HEK293 (cell line): ENCODE results near the gene IRAK3.

ENCODE experiments used
- CTCF ChIA-PET: fragments of 350-600 bp; formaldehyde crosslinking; extraction: SDS; loops from one replicate; lab custom pipeline; 2021; ENCODE audit warnings: antibody characterized with exemption; lab: Yijun Ruan, JAX
- POLR2A ChIA-PET: fragments of 300-600 bp; formaldehyde crosslinking; extraction: SDS; loops from one replicate; lab custom pipeline; 2020; ENCODE audit warnings: antibody characterized with exemption, inconsistent platforms; lab: Yijun Ruan, JAX
- H3K27ac ChIP-seq: fragments of 200-500 bp; sonication (Bioruptor generic); 2 replicates; pipeline ENCODE4 v1.5.1; 2014; ENCODE audit warnings: low read depth, low read length, control low read depth, inconsistent platforms; ENCODE audit errors: extremely low read depth
- H3K36me3 ChIP-seq, 2 experiments: fragments of 200-500 bp in 1 of 2; sonication (Bioruptor generic) in 1 of 2; 1 replicate in 1 of 2; 2 replicates in 1 of 2; pipeline ENCODE4 v1.5.1; 2014 to 2017; ENCODE audit warnings: inconsistent platforms in 2 of 2, low read length in 2 of 2; ENCODE audit not compliant: control insufficient read depth in 2 of 2, insufficient read depth in 1 of 2
- H3K4me1 ChIP-seq: fragments of 200-500 bp; sonication (Bioruptor generic); 2 replicates; pipeline ENCODE4 v1.5.1; 2014; ENCODE audit warnings: mild to moderate bottlenecking, low read length, inconsistent platforms; ENCODE audit not compliant: control insufficient read depth, insufficient read depth
- H3K4me3 ChIP-seq: 2 replicates; pipeline ENCODE4 v1.5.1; 2011; ENCODE audit warnings: low read depth, mild to moderate bottlenecking, control low read depth, low read length, moderate library complexity
- H3K9me3 ChIP-seq: fragments of 200-500 bp; sonication (Bioruptor generic); 2 replicates; pipeline ENCODE4 v1.5.1; 2014; ENCODE audit warnings: low read depth, low read length, inconsistent platforms; ENCODE audit not compliant: control insufficient read depth, insufficient read depth
- GFI1B ChIP-seq: fragments of 450-650 bp; formaldehyde crosslinking; IDR thresholded peaks from 2 replicates; pipeline ENCODE4 v1.5.1; 2016; ENCODE audit warnings: missing biosample characterization, missing genetic modification characterization
- HOXA7 ChIP-seq: sonication (generic); formaldehyde crosslinking; IDR thresholded peaks from 2 replicates; pipeline ENCODE4 v1.8.1; 2022; ENCODE audit warnings: missing genetic modification reagents, borderline replicate concordance
- KLF1 ChIP-seq: fragments of 450-650 bp; formaldehyde crosslinking; IDR thresholded peaks from 2 replicates; pipeline ENCODE4 v1.5.1; 2016; ENCODE audit warnings: missing biosample characterization, missing genetic modification characterization
- SALL2 ChIP-seq: fragments of 450-650 bp; formaldehyde crosslinking; IDR thresholded peaks from 2 replicates; pipeline ENCODE4 v1.5.0; 2017; ENCODE audit warnings: missing biosample characterization, mild to moderate bottlenecking, missing genetic modification characterization, borderline replicate concordance
- YY2 ChIP-seq: fragments of 450-650 bp; formaldehyde crosslinking; IDR thresholded peaks from 2 replicates; pipeline ENCODE4 v1.5.1; 2016; ENCODE audit warnings: missing biosample characterization, missing genetic modification characterization
- ZBTB21 ChIP-seq: fragments of 450-650 bp; formaldehyde crosslinking; IDR thresholded peaks from 2 replicates; pipeline ENCODE4 v1.5.1; 2017; ENCODE audit warnings: missing biosample characterization, missing genetic modification characterization
- ZNF132 ChIP-seq: fragments of 450-650 bp; formaldehyde crosslinking; IDR thresholded peaks from 2 replicates; pipeline ENCODE4 v1.5.1; 2017; ENCODE audit warnings: missing biosample characterization, missing genetic modification characterization, borderline replicate concordance
- ZNF138 ChIP-seq: fragments of 450-650 bp; formaldehyde crosslinking; IDR thresholded peaks from 2 replicates; pipeline ENCODE4 v1.5.1; 2016; ENCODE audit warnings: missing biosample characterization, missing genetic modification characterization, borderline replicate concordance
- ZNF155 ChIP-seq: fragments of 450-650 bp; formaldehyde crosslinking; IDR thresholded peaks from 2 replicates; pipeline ENCODE4 v1.5.1; 2016; ENCODE audit warnings: missing biosample characterization, missing genetic modification characterization
- ZNF174 ChIP-seq: fragments of 450-650 bp; formaldehyde crosslinking; IDR thresholded peaks from 2 replicates; pipeline ENCODE4 v1.5.0; 2017; ENCODE audit warnings: missing biosample characterization, mild to moderate bottlenecking, missing genetic modification characterization
- ZNF292 ChIP-seq: fragments of 450-650 bp; formaldehyde crosslinking; IDR thresholded peaks from 2 replicates; pipeline ENCODE4 v1.5.1; 2016; ENCODE audit warnings: low read depth, missing biosample characterization, missing genetic modification characterization, borderline replicate concordance
- ZNF341 ChIP-seq: fragments of 450-650 bp; formaldehyde crosslinking; IDR thresholded peaks from 2 replicates; pipeline ENCODE4; 2016; ENCODE audit warnings: low read depth, missing biosample characterization, missing genetic modification characterization
- ZNF510 ChIP-seq: fragments of 450-650 bp; formaldehyde crosslinking; IDR thresholded peaks from 2 replicates; pipeline ENCODE4 v1.5.1; 2018; ENCODE audit warnings: mild to moderate bottlenecking, missing genetic modification characterization, missing biosample characterization; ENCODE audit not compliant: insufficient replicate concordance
- ZNF514 ChIP-seq: fragments of 450-650 bp; formaldehyde crosslinking; IDR thresholded peaks from 2 replicates; pipeline ENCODE4 v1.5.1; 2016; ENCODE audit warnings: missing biosample characterization, missing genetic modification characterization
- ZNF549 ChIP-seq: fragments of 450-650 bp; IDR thresholded peaks from 2 replicates; pipeline ENCODE4 v1.5.1; 2018; ENCODE audit warnings: missing biosample characterization, missing genetic modification characterization, mild to moderate bottlenecking, inconsistent platforms, moderate library complexity
- ZNF626 ChIP-seq: fragments of 450-650 bp; sonication (Bioruptor Pico); formaldehyde crosslinking; IDR thresholded peaks from 2 replicates; pipeline ENCODE4 v1.5.1; 2018; ENCODE audit warnings: missing biosample characterization, missing genetic modification characterization, inconsistent platforms
- ZNF658 ChIP-seq: fragments of 450-650 bp; formaldehyde crosslinking; IDR thresholded peaks from 2 replicates; pipeline ENCODE4; 2016; ENCODE audit warnings: missing biosample characterization, missing genetic modification characterization
- ZNF830 ChIP-seq: fragments of 450-650 bp; IDR thresholded peaks from 2 replicates; pipeline ENCODE4 v1.5.0; 2018; ENCODE audit warnings: missing biosample characterization, missing genetic modification characterization, low read depth, mild to moderate bottlenecking, moderate library complexity
- ZSCAN30 ChIP-seq: fragments of 450-650 bp; IDR thresholded peaks from 2 replicates; pipeline ENCODE4 v1.5.1; 2018; ENCODE audit warnings: missing biosample characterization, mild to moderate bottlenecking, missing genetic modification characterization, moderate library complexity
- ZXDB ChIP-seq: fragments of 450-650 bp; formaldehyde crosslinking; IDR thresholded peaks from 2 replicates; pipeline ENCODE4 v1.5.1; 2016; ENCODE audit warnings: missing biosample characterization, missing genetic modification characterization
- TF ChIP-seq, protein P1 (sequence below): fragments of 450-650 bp; IDR thresholded peaks from 2 replicates; pipeline ENCODE4 v1.5.1; 2018; ENCODE audit warnings: missing biosample characterization, mild to moderate bottlenecking, missing genetic modification characterization
- TF ChIP-seq, protein P2 (sequence below): fragments of 450-650 bp; formaldehyde crosslinking; conservative IDR thresholded peaks from 2 replicates; pipeline ENCODE4 v1.5.1; 2016; ENCODE audit warnings: low read depth, missing biosample characterization, missing genetic modification characterization
- TF ChIP-seq, protein P3 (sequence below): sonication (generic); formaldehyde crosslinking; IDR thresholded peaks from 2 replicates; pipeline ENCODE4 v1.8.1; 2022; ENCODE audit warnings: mild to moderate bottlenecking, moderate library complexity, missing genetic modification reagents
- TF ChIP-seq, protein P4 (sequence below): fragments of 450-650 bp; formaldehyde crosslinking; IDR thresholded peaks from 2 replicates; pipeline ENCODE4 v1.5.1; 2016; ENCODE audit warnings: missing biosample characterization, missing genetic modification characterization

Gene IRAK3

DNA sequence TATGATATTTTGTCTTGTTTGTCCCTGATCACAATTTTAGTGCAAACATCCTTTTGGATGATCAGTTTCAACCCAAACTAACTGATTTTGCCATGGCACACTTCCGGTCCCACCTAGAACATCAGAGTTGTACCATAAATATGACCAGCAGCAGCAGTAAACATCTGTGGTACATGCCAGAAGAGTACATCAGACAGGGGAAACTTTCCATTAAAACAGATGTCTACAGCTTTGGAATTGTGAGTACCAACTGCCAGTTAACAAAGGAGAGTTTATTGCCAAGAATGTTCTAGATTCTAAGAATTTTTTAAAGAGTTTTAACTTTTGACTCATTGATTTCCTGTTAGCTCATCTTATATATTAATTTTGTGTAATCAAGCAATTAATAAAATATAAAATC lies 55.4 kb downstream of the IRAK3 start:
- TF ChIP-seq ZNF830 (tag by site-specific recombination) (no peak), ZNF132 (tag by site-specific recombination) (no peak), ZNF510 (tag by site-specific recombination) (no peak), ZBTB21 (no peak), GFI1B (no peak), KLF1 (tag by site-specific recombination) (no peak), ZNF549 (tag by site-specific recombination) (no peak), ZNF658 (no peak), ZNF341 (no peak), ZNF626 (no peak), ZSCAN30 (tag by site-specific recombination) (no peak), ZNF155 (tag by site-specific recombination) (no peak), ZNF138 (tag by site-specific recombination) (no peak), SALL2 (tag by site-specific recombination) (no peak), ZXDB (tag by site-specific recombination) (no peak)
- TF ChIP-seq, protein P1, sequence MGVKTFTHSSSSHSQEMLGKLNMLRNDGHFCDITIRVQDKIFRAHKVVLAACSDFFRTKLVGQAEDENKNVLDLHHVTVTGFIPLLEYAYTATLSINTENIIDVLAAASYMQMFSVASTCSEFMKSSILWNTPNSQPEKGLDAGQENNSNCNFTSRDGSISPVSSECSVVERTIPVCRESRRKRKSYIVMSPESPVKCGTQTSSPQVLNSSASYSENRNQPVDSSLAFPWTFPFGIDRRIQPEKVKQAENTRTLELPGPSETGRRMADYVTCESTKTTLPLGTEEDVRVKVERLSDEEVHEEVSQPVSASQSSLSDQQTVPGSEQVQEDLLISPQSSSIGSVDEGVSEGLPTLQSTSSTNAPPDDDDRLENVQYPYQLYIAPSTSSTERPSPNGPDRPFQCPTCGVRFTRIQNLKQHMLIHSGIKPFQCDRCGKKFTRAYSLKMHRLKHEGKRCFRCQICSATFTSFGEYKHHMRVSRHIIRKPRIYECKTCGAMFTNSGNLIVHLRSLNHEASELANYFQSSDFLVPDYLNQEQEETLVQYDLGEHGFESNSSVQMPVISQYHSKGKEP (tag by site-specific recombination), result no peak
- TF ChIP-seq, protein P2, sequence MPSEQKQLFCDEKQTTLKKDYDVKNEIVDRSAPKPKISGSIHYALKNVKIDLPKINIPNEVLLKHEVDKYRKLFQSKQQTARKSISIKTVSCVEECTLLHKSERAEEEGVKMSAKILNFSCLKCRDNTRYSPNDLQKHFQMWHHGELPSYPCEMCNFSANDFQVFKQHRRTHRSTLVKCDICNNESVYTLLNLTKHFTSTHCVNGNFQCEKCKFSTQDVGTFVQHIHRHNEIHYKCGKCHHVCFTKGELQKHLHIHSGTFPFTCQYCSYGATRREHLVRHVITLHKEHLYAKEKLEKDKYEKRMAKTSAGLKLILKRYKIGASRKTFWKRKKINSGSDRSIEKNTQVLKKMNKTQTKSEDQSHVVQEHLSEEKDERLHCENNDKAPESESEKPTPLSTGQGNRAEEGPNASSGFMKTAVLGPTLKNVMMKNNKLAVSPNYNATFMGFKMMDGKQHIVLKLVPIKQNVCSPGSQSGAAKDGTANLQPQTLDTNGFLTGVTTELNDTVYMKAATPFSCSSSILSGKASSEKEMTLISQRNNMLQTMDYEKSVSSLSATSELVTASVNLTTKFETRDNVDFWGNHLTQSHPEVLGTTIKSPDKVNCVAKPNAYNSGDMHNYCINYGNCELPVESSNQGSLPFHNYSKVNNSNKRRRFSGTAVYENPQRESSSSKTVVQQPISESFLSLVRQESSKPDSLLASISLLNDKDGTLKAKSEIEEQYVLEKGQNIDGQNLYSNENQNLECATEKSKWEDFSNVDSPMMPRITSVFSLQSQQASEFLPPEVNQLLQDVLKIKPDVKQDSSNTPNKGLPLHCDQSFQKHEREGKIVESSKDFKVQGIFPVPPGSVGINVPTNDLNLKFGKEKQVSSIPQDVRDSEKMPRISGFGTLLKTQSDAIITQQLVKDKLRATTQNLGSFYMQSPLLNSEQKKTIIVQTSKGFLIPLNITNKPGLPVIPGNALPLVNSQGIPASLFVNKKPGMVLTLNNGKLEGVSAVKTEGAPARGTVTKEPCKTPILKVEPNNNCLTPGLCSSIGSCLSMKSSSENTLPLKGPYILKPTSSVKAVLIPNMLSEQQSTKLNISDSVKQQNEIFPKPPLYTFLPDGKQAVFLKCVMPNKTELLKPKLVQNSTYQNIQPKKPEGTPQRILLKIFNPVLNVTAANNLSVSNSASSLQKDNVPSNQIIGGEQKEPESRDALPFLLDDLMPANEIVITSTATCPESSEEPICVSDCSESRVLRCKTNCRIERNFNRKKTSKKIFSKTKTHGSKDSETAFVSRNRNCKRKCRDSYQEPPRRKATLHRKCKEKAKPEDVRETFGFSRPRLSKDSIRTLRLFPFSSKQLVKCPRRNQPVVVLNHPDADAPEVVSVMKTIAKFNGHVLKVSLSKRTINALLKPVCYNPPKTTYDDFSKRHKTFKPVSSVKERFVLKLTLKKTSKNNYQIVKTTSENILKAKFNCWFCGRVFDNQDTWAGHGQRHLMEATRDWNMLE (tag by site-specific recombination), result no peak
- TF ChIP-seq, protein P3, sequence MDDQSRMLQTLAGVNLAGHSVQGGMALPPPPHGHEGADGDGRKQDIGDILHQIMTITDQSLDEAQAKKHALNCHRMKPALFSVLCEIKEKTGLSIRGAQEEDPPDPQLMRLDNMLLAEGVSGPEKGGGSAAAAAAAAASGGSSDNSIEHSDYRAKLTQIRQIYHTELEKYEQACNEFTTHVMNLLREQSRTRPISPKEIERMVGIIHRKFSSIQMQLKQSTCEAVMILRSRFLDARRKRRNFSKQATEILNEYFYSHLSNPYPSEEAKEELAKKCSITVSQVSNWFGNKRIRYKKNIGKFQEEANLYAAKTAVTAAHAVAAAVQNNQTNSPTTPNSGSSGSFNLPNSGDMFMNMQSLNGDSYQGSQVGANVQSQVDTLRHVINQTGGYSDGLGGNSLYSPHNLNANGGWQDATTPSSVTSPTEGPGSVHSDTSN (CRISPR knock-in tag), result no peak
- ChIA-PET POLR2A (no interaction called here), CTCF (interaction anchor here (0.5 kb wide), 1 partner anchor 109 kb away, joined by 3 read pairs; no protein-coding TSS in a partner anchor)
- H3K4me1 ChIP-seq, result no peaks in the 10 kb centered on the region
- H3K27ac ChIP-seq, result no peak overlapping the region
- no peaks in the 10 kb centered on the region for H3K9me3 ChIP-seq
- no peak overlapping the region for H3K4me3 ChIP-seq
- H3K36me3 ChIP-seq, result no peaks in the 10 kb centered on the region

DNA sequence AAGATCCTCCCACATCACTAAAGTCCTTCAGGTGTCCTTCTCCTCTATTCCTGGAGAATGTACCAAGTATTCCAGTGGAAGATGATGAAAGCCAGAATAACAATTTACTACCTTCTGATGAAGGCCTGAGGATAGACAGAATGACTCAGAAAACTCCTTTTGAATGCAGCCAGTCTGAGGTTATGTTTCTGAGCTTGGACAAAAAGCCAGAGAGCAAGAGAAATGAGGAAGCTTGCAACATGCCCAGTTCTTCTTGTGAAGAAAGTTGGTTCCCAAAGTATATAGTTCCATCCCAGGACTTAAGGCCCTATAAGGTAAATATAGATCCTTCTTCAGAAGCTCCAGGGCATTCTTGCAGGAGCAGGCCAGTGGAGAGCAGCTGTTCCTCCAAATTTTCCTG lies 58.7 kb downstream of the IRAK3 start:
- Histone ChIP-seq H3K27ac (no peak overlapping the region), H3K4me1 (no peaks in the 10 kb centered on the region), H3K36me3 (no peaks in the 10 kb centered on the region), H3K4me3 (no peak overlapping the region), H3K9me3 (no peaks in the 10 kb centered on the region)
- ChIA-PET CTCF (no interaction called here), POLR2A (no interaction called here)
- TF ChIP-seq, protein P4, sequence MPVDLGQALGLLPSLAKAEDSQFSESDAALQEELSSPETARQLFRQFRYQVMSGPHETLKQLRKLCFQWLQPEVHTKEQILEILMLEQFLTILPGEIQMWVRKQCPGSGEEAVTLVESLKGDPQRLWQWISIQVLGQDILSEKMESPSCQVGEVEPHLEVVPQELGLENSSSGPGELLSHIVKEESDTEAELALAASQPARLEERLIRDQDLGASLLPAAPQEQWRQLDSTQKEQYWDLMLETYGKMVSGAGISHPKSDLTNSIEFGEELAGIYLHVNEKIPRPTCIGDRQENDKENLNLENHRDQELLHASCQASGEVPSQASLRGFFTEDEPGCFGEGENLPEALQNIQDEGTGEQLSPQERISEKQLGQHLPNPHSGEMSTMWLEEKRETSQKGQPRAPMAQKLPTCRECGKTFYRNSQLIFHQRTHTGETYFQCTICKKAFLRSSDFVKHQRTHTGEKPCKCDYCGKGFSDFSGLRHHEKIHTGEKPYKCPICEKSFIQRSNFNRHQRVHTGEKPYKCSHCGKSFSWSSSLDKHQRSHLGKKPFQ, result no peak
- TF ChIP-seq ZNF292 (no peak), ZNF174 (tag by site-specific recombination) (no peak), ZNF514 (tag by site-specific recombination) (no peak), YY2 (no peak), SALL2 (tag by site-specific recombination) (no peak), HOXA7 (CRISPR knock-in tag) (no peak)
